ENCODE measurements around the gene TMTC4.

- TF ChIP-seq CTCF (IDR thresholded peaks at IDR 0.05) (no peak), POLR2AphosphoS5 (IDR thresholded peaks at IDR 0.05; ENCODE audit: low read depth, low read length) (no peak), TCF7L2 (IDR thresholded peaks at IDR 0.05; ENCODE audit: low read depth, low read length) (no peak)
Measured at GRCh38 chr13:100660761-100661160, 13.8 kb downstream of the TMTC4 start.
